ENCODE results near the gene TM9SF1.

DNA sequence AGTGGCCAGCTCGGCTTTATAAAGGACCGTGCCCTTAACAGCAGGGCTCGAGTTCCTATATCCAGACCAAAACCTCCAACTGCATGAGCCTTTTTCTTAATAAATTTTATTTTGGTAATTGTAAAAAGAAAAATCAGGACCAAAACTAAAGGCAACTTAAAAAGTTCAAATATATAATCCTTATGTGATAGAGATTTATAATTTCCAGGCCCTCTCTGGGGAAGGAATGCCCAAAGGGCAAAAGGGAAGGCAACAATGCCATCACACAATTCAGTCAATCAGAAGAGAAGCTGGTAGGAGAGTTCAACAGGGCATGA lies 6.2 kb downstream of the TM9SF1 start:
- TF ChIP-seq POLR2A (IDR thresholded peaks at IDR 0.05) (no peak), EP300 (IDR thresholded peaks at IDR 0.05) (no peak)
- TF ChIP-seq, protein P1, sequence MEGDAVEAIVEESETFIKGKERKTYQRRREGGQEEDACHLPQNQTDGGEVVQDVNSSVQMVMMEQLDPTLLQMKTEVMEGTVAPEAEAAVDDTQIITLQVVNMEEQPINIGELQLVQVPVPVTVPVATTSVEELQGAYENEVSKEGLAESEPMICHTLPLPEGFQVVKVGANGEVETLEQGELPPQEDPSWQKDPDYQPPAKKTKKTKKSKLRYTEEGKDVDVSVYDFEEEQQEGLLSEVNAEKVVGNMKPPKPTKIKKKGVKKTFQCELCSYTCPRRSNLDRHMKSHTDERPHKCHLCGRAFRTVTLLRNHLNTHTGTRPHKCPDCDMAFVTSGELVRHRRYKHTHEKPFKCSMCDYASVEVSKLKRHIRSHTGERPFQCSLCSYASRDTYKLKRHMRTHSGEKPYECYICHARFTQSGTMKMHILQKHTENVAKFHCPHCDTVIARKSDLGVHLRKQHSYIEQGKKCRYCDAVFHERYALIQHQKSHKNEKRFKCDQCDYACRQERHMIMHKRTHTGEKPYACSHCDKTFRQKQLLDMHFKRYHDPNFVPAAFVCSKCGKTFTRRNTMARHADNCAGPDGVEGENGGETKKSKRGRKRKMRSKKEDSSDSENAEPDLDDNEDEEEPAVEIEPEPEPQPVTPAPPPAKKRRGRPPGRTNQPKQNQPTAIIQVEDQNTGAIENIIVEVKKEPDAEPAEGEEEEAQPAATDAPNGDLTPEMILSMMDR (IDR thresholded peaks at IDR 0.05) = no peak

Measured in suprapubic skin (tissue), 3 donors.